Progenitor cell of endocrine pancreas (in vitro differentiated cells): ENCODE measurements around the gene CHN2. TPM values are rescaled to one million over a fixed set of nuclear protein-coding genes. Genes with fewer than 3 reads are reported as not detected.

ENCODE experiments used
- DNase-seq: peaks from one replicate; pipeline ENCODE4 v3.0.0; 2021; ENCODE audit warnings: low spot score; ENCODE audit not compliant: unreplicated experiment
- H3K27ac Mint-ChIP-seq: 2 replicates; pipeline ENCODE4 v1.8.0; 2021; ENCODE audit warnings: mild to moderate bottlenecking, moderate library complexity, mixed read lengths
- H3K27me3 Mint-ChIP-seq: 2 replicates; pipeline ENCODE4 v1.8.0; 2021; ENCODE audit warnings: mixed read lengths
- H3K36me3 Mint-ChIP-seq: 2 replicates; pipeline ENCODE4 v1.8.0; 2022; ENCODE audit warnings: mixed read lengths; ENCODE audit not compliant: insufficient read depth
- H3K4me1 Mint-ChIP-seq: 2 replicates; pipeline ENCODE4 v1.8.0; 2021; ENCODE audit warnings: low read depth, mixed read lengths
- H3K4me3 Mint-ChIP-seq: 2 replicates; pipeline ENCODE4 v1.8.0; 2021; ENCODE audit warnings: low read depth, mild to moderate bottlenecking, moderate library complexity, mixed read lengths
- H3K9me3 Mint-ChIP-seq: 2 replicates; pipeline ENCODE4 v1.8.0; 2021; ENCODE audit warnings: low read depth, mixed read lengths
- CTCF ChIP-seq: fragments of 200-600 bp; sonication (generic); IDR thresholded peaks from one replicate; pipeline ENCODE4 v1.5.0; 2021; ENCODE audit warnings: antibody characterized with exemption, mild to moderate bottlenecking; ENCODE audit not compliant: unreplicated experiment
- total RNA-seq: library from RNA; stranded (reverse); gene quantifications from 2 replicates; pipeline ENCODE4 v1.2.1, GENCODE V29; 2021

CHN2 gene
- total RNA-seq, 1 donor from 2014 or later, result 22.0 TPM

GRCh38 chr7:29277436-29278215 lies 83.1 kb downstream of the CHN2 start:
- DNase-seq, result no peak
- TF ChIP-seq CTCF, result no peak
- no peak overlapping the region for H3K27ac Mint-ChIP-seq

GRCh38 chr7:29278337-29279069 lies 83.9 kb downstream of the CHN2 start:
- Mint-ChIP-seq H3K27ac (no peak overlapping the region), H3K4me1 (peaks cover 14% of the 10 kb centered on the region), H3K27me3 (peaks cover 3% of the 10 kb centered on the region), H3K4me3 (no peak overlapping the region), H3K9me3 (no peaks in the 10 kb centered on the region), H3K36me3 (peaks cover 2% of the 10 kb centered on the region)
- no peak for TF ChIP-seq CTCF
- no peak for DNase-seq

More at GRCh38 chr7:29277436-29278215, 83.1 kb downstream of the CHN2 start:
- Mint-ChIP-seq H3K27me3 (peaks cover 1% of the 10 kb centered on the region), H3K36me3 (peaks cover 2% of the 10 kb centered on the region), H3K4me1 (peaks cover 10% of the 10 kb centered on the region), H3K4me3 (no peak overlapping the region), H3K9me3 (no peaks in the 10 kb centered on the region)

GRCh38 chr7:29281782-29282541 lies 87.4 kb downstream of the CHN2 start:
- H3K4me1 Mint-ChIP-seq, result peaks cover 8% of the 10 kb centered on the region
- no peak overlapping the region for H3K27ac Mint-ChIP-seq
- peaks cover 3% of the 10 kb centered on the region for H3K27me3 Mint-ChIP-seq
- no peaks in the 10 kb centered on the region for H3K9me3 Mint-ChIP-seq
- no peak for DNase-seq
- TF ChIP-seq CTCF, result no peak
- H3K36me3 Mint-ChIP-seq, result peaks cover 2% of the 10 kb centered on the region
- H3K4me3 Mint-ChIP-seq, result no peak overlapping the region

GRCh38 chr7:29282819-29283414 lies 88.3 kb downstream of the CHN2 start:
- peaks cover 2% of the 10 kb centered on the region for H3K36me3 Mint-ChIP-seq
- DNase-seq, result no peak
- H3K4me1 Mint-ChIP-seq, result peaks cover 8% of the 10 kb centered on the region
- no peak for TF ChIP-seq CTCF
- H3K4me3 Mint-ChIP-seq, result no peak overlapping the region
- no peaks in the 10 kb centered on the region for H3K9me3 Mint-ChIP-seq
- peaks cover 3% of the 10 kb centered on the region for H3K27me3 Mint-ChIP-seq
- H3K27ac Mint-ChIP-seq, result no peak overlapping the region
